ENCODE data around the gene RXFP2.

RXFP2 gene

GRCh38 chr13:31773538-31773937, 34.2 kb downstream of the RXFP2 start:
- peak; percentile 75 for DNase-seq (ENCODE audit: low read depth, low spot score)
- in situ Hi-C loops (cut with HindIII; ENCODE audit: low sequenced_read_pairs), result no loop called here
- TF ChIP-seq CTCF (IDR thresholded peaks at IDR 0.05; ENCODE audit: low read depth, low read length), result no peak
- no peak overlapping the region for H3K4me3 ChIP-seq (ENCODE audit: low read depth, low read length)

- no peak for DNase-seq (ENCODE audit: low read depth, low spot score)
- TF ChIP-seq CTCF (IDR thresholded peaks at IDR 0.05; ENCODE audit: low read depth, low read length), result no peak
- in situ Hi-C loops (cut with HindIII; ENCODE audit: low sequenced_read_pairs), result no loop called here
- H3K4me3 ChIP-seq (ENCODE audit: low read depth, low read length), result no peak overlapping the region
Measured at GRCh38 chr13:31774186-31774750, 34.9 kb downstream of the RXFP2 start.

- no peak for DNase-seq (ENCODE audit: low read depth, low spot score)
- no peak overlapping the region for H3K4me3 ChIP-seq (ENCODE audit: low read depth, low read length)
- no peak for TF ChIP-seq CTCF (IDR thresholded peaks at IDR 0.05; ENCODE audit: low read depth, low read length)
- in situ Hi-C loops (cut with HindIII; ENCODE audit: low sequenced_read_pairs), result no loop called here
Measured at GRCh38 chr13:31775148-31775547, 35.8 kb downstream of the RXFP2 start.

- H3K4me3 ChIP-seq (ENCODE audit: low read depth, low read length), result no peak overlapping the region
- TF ChIP-seq CTCF (IDR thresholded peaks at IDR 0.05; ENCODE audit: low read depth, low read length), result no peak
- in situ Hi-C loops (cut with HindIII; ENCODE audit: low sequenced_read_pairs), result no loop called here
- no peak for DNase-seq (ENCODE audit: low read depth, low spot score)
Measured at GRCh38 chr13:31775686-31776085, 36.4 kb downstream of the RXFP2 start.

GRCh38 chr13:31781064-31781463, 41.7 kb downstream of the RXFP2 start:
- DNase-seq (ENCODE audit: low read depth, low spot score), result no peak
- in situ Hi-C loops (cut with HindIII; ENCODE audit: low sequenced_read_pairs), result no loop called here
- no peak overlapping the region for H3K4me3 ChIP-seq (ENCODE audit: low read depth, low read length)
- no peak for TF ChIP-seq CTCF (IDR thresholded peaks at IDR 0.05; ENCODE audit: low read depth, low read length)

- in situ Hi-C loops (cut with HindIII; ENCODE audit: low sequenced_read_pairs), result no loop called here
- DNase-seq (ENCODE audit: low read depth, low spot score), result no peak
- no peak overlapping the region for H3K4me3 ChIP-seq (ENCODE audit: low read depth, low read length)
Measured at GRCh38 chr13:31786011-31786410, 46.7 kb downstream of the RXFP2 start.

More at GRCh38 chr13:31786011-31786410, 46.7 kb downstream of the RXFP2 start:
- TF ChIP-seq CTCF (IDR thresholded peaks at IDR 0.05; ENCODE audit: low read depth, low read length), result no peak

All from astrocyte of the spinal cord (primary cell).